Esophagus squamous epithelium (tissue), 4 donors: ENCODE measurements around the gene NEDD8.

ENCODE experiments used
- CTCF ChIP-seq, 6 experiments: fragments of 450-650 bp in 4 of 6; fragments of 200-600 bp in 2 of 6; sonication (generic) in 2 of 6; IDR thresholded peaks; one replicate each; pipeline ENCODE4 v1.5.1; 2016 to 2019; ENCODE audit warnings: antibody characterized with exemption in 6 of 6, mild to moderate bottlenecking in 4 of 6, moderate library complexity in 4 of 6
- POLR2A ChIP-seq, 4 donors: fragments of 450-650 bp; IDR thresholded peaks; one replicate each; pipeline ENCODE4 v1.6.1; 2017; ENCODE audit warnings: antibody characterized with exemption in 4 of 4, mild to moderate bottlenecking in 4 of 4, moderate library complexity in 3 of 4

- TF ChIP-seq POLR2A (IDR thresholded peaks at IDR 0.05) (no peak), CTCF (IDR thresholded peaks at IDR 0.05) (no peak)
Observed at GRCh38 chr14:24228902-24229301, 3.3 kb downstream of the NEDD8 start.
